Measurements from ENCODE around the gene IPO9. TPM values are rescaled to one million over a fixed set of nuclear protein-coding genes. Genes with fewer than 3 reads are reported as not detected.

The IPO9 gene
- total RNA-seq, 2 donors from 2014 or later: 22.9 to 52.0 TPM

DNA sequence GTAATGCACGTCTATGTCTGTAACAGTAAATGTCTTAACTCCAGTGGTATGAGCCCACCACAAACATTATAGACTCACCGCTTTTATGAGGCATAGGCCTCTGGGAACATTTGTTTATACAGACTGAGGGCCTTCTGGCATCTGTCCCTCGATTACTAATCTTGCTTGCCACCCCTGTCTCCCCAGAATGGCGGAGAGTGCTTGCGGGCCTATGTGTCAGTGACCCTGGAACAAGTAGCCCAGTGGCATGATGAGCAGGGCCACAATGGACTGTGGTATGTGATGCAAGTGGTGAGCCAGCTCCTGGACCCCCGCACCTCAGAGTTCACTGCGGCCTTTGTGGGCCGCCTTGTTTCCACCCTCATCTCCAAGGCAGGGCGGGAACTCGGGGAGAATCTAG is 41.4 kb downstream of the IPO9 start:
- H3K36me3 ChIP-seq: peaks cover 13% of the 10 kb centered on the region

DNA sequence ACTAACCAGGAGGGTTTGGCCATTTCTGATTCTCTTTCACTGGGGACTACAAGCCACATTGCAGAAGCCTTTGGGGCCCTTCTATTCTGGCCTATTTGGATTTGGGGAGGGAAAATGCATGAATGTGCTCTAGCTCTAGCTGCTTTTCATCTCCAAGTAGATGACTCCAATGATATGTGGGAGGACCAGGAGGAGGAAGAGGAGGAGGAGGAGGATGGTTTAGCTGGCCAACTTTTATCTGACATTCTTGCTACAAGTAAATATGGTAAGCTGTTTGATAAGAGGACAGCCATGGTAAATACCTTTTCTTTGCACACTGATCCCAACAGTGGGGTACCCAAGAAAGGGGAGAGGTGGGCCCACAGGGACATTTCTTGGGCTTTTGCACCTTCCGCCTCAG is 45.7 kb downstream of the IPO9 start:
- H3K27me3 ChIP-seq: no peaks in the 10 kb centered on the region
- intact Hi-C loops (cut with DNase I): loop anchor here (5.0 kb wide), 2 partner anchors 98 to 268 kb away; partner anchors contain the start of gene ARL8A
- no peak overlapping the region for H3K9ac ChIP-seq (ENCODE audit: low read depth in 2 of 2, low read length in 2 of 2)
- H3K4me1 ChIP-seq: no peaks in the 10 kb centered on the region
- H3K4me3 ChIP-seq: no peak overlapping the region
- H3K36me3 ChIP-seq: peaks cover 7% of the 10 kb centered on the region
- no peak for DNase-seq
- TF ChIP-seq, protein P1, sequence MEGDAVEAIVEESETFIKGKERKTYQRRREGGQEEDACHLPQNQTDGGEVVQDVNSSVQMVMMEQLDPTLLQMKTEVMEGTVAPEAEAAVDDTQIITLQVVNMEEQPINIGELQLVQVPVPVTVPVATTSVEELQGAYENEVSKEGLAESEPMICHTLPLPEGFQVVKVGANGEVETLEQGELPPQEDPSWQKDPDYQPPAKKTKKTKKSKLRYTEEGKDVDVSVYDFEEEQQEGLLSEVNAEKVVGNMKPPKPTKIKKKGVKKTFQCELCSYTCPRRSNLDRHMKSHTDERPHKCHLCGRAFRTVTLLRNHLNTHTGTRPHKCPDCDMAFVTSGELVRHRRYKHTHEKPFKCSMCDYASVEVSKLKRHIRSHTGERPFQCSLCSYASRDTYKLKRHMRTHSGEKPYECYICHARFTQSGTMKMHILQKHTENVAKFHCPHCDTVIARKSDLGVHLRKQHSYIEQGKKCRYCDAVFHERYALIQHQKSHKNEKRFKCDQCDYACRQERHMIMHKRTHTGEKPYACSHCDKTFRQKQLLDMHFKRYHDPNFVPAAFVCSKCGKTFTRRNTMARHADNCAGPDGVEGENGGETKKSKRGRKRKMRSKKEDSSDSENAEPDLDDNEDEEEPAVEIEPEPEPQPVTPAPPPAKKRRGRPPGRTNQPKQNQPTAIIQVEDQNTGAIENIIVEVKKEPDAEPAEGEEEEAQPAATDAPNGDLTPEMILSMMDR (IDR thresholded peaks at IDR 0.05): no peak
- no peak overlapping the region for H3K27ac ChIP-seq
- no peaks in the 10 kb centered on the region for H3K9me3 ChIP-seq

More for the DNA sequence above, 41.4 kb downstream of the IPO9 start:
- Histone ChIP-seq H3K4me1 (no peaks in the 10 kb centered on the region), H3K9me3 (no peaks in the 10 kb centered on the region), H3K27ac (no peak overlapping the region), H3K4me3 (no peak overlapping the region), H3K27me3 (no peaks in the 10 kb centered on the region), H3K9ac (ENCODE audit: low read depth in 2 of 2, low read length in 2 of 2) (no peak overlapping the region)
- intact Hi-C loops (cut with DNase I): no loop called here
- TF ChIP-seq, protein P1 (IDR thresholded peaks at IDR 0.05): no peak
- DNase-seq: no peak

- TF ChIP-seq, protein P1 (IDR thresholded peaks at IDR 0.05): no peak
- Histone ChIP-seq H3K4me3 (no peak overlapping the region), H3K9ac (ENCODE audit: low read depth in 2 of 2, low read length in 2 of 2) (no peak overlapping the region), H3K27ac (no peak overlapping the region), H3K4me1 (no peaks in the 10 kb centered on the region), H3K9me3 (no peaks in the 10 kb centered on the region), H3K36me3 (peaks cover 7% of the 10 kb centered on the region), H3K27me3 (no peaks in the 10 kb centered on the region)
- intact Hi-C loops (cut with DNase I): loop anchor here (5.0 kb wide), 2 partner anchors 96 to 266 kb away; partner anchors contain the start of gene ARL8A
- no peak for DNase-seq
These were observed 47.3 kb downstream of the IPO9 start for GRCh38 chr1:201876148-201876818.

GRCh38 chr1:201877877-201878401 is 49.0 kb downstream of the IPO9 start:
- no peak for DNase-seq
- Histone ChIP-seq H3K4me3 (no peak overlapping the region), H3K36me3 (no peaks in the 10 kb centered on the region), H3K9me3 (no peaks in the 10 kb centered on the region), H3K27me3 (no peaks in the 10 kb centered on the region), H3K4me1 (no peaks in the 10 kb centered on the region), H3K27ac (no peak overlapping the region), H3K9ac (ENCODE audit: low read depth in 2 of 2, low read length in 2 of 2) (no peak overlapping the region)
- intact Hi-C loops (cut with DNase I): loop anchor here (5.0 kb wide), 2 partner anchors 94 to 264 kb away; partner anchors contain the start of gene ARL8A
- TF ChIP-seq, protein P1 (IDR thresholded peaks at IDR 0.05): peak; percentile 52

GRCh38 chr1:201880928-201881571 is 52.1 kb downstream of the IPO9 start:
- no peaks in the 10 kb centered on the region for H3K4me1 ChIP-seq
- intact Hi-C loops (cut with DNase I): no loop called here
- DNase-seq: no peak

More at GRCh38 chr1:201880928-201881571, 52.1 kb downstream of the IPO9 start:
- TF ChIP-seq, protein P1 (IDR thresholded peaks at IDR 0.05): no peak
- Histone ChIP-seq H3K36me3 (no peaks in the 10 kb centered on the region), H3K27me3 (no peaks in the 10 kb centered on the region), H3K27ac (no peak overlapping the region), H3K4me3 (no peak overlapping the region), H3K9me3 (no peaks in the 10 kb centered on the region), H3K9ac (ENCODE audit: low read depth in 2 of 2, low read length in 2 of 2) (no peak overlapping the region)
